NCI-H2029 (cell line): ENCODE measurements around the gene RIPOR3.
"Not testable (repeated sequence)": the region's sequence is repeated elsewhere in the genome, so short reads cannot be mapped to it uniquely, and the experiment has no call there.

Source experiments
- DNase-seq: peaks from one replicate; lab custom pipeline; 2025; lab: John Stamatoyannopoulos, UW

The RIPOR3 gene

DNA sequence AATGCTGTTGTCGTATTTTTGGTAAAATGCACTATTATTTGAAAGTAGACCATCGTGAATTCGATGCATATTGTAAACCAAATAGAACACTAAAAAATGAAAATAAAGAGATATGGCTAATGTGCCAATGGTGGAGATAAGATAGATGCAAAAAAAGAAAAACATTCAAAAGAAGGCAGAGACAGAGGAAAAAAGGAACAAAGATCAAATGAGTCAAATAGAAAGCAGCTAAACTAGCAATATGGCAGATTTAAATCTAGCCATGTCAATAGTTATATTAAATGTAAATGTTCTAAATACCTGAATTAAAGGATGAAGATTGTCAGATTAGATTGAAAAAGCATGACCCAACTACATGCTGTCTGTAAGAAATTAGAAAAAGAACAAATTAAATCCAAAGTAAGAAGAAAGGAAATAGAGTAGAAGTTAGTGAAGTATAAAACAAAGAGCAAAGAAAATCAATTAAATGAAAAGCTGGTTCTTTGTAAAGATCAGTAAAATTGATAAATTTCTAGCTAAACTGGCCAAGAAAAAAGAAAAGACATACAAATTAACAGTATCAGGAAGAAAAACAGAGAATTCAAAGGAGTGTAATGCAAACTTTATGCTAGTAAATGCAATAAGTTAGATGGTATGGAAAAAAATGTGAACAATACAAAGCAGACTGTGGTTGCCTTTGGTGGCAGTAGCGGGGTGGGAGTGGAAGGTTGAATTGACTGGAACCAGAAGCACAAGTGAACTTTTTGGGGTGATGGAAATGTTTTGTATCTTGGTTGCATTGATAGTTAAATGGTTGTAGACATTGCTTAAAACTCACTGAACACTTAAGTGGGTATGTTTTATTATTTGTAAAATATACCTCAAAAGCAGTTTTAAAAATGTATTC is 136.4 kb downstream of the RIPOR3 start:
- no peak for DNase-seq

- no peak for DNase-seq
Observed at GRCh38 chr20:50552979-50553378, 138.4 kb downstream of the RIPOR3 start.

- DNase-seq = peak; percentile 51
Observed at GRCh38 chr20:50551288-50551687, 140.1 kb downstream of the RIPOR3 start.

- DNase-seq = no peak
Observed at GRCh38 chr20:50550531-50550930, 140.8 kb downstream of the RIPOR3 start.

- DNase-seq = no peak
Observed at GRCh38 chr20:50548396-50548795, 142.9 kb downstream of the RIPOR3 start.

GRCh38 chr20:50547964-50548363 is 143.4 kb downstream of the RIPOR3 start:
- DNase-seq = no peak

DNA sequence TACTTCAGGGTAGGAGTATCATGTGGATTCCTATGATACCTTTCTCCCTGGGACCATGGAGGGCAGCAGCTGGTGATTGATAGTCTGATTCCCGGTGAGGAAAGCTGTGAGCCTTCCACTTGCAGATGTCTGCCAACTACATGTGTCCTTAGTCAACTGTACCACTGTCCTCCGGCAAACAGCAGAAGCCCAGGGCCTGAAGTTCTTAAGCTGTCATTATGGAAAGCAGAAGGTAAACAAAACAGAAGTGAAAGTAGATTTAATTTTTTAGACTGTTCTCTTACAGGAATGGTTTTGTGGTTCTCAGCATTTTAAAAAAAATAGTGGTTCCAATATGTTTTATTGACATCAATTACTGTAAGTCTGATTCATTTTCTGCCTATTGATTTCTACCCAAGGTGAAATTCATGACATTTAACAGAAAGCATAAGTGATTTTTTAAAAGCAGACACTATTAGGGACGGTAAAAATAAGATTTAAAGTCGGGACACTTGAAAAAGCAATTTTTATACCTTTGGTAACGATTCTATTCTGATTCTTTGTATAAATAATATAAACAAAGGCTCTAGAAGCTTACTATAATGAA is 144.5 kb downstream of the RIPOR3 start:
- DNase-seq = no peak

GRCh38 chr20:50545126-50545525 is 146.2 kb downstream of the RIPOR3 start:
- DNase-seq = no peak

GRCh38 chr20:50543326-50543725 is 148.0 kb downstream of the RIPOR3 start:
- no peak for DNase-seq

DNA sequence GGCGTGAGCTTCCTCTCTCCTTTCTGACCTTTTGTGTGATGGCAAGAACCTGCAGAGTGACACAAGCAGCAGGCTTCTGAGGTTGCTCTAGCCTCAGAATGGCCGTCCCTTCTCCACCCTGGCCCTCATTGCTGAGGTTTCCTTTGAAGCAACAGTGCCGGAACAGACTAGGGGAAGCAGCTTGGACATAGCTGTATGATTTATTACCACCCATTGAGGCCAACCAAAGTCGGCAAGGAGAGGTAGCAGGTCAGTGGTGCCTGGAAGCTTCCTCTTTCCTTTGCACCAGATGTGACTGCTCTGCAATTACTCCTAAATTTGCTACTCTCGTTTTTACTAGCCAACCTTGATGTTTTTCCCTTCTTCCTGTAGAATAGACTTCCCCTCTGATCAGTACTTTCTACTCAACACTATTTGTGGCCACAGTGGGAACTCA is 149.7 kb downstream of the RIPOR3 start:
- DNase-seq = no peak

- DNase-seq = no peak
Observed at GRCh38 chr20:50540620-50541605, 150.4 kb downstream of the RIPOR3 start.

- not testable (repeated sequence) for DNase-seq
Observed at GRCh38 chr20:50539798-50540197, 151.5 kb downstream of the RIPOR3 start.

- no peak for DNase-seq
Observed at GRCh38 chr20:50538276-50538675, 153.1 kb downstream of the RIPOR3 start.

DNA sequence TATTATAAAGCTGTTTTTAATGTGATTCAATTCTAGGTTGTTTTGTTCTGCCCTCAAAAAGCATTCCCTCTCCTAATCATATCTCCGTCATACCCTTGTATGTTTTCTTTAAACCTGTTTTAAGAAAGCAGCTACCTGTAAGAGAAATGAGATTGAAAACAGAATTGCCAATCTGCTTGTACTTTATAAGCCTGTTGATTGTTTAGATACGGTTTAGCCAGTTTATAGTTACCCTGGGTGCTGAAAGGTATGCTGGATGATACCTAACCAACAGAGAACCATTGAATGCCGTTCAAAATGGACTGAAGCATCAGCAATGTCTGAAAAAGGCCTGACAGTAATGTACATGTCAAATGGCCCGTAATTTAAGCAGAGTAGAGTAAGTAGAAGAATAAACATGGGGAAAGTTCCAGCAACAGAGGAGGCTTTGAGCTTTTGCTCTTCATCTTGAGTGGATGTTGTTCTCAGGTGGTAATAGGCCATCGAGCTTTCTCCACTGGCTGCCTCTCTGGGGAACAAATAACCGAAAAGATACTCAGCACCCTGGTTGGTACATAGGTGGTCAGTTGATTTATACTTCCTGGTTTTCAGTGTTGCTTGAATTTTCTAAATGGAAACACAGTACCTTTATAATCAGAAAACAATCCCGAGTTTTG is 153.7 kb downstream of the RIPOR3 start:
- DNase-seq = no peak

DNA sequence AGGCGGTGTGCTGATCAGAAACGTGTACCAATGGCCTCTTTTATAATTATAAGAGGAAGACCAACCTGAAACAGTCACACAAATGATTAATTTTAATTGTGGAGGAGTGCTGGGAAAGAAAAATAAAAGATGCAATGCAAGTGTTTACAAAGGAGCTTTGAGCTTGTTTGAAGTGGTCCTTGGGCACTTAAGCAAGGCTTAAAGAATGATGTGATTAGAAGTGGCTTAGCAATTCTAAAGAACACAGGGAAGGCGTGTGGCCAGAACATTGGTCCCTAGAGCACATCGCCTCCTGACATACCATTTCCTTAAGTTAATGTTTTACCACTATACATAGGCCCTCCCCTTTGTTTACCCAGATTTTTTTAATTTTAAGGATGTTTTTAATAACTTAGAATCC is 155.0 kb downstream of the RIPOR3 start:
- DNase-seq = no peak
